Measurements from ENCODE around the gene SCFD1.
"Not testable (repeated sequence)": the region's sequence is repeated elsewhere in the genome, so short reads cannot be mapped to it uniquely, and the experiment has no call there.

Gene SCFD1, protein sequence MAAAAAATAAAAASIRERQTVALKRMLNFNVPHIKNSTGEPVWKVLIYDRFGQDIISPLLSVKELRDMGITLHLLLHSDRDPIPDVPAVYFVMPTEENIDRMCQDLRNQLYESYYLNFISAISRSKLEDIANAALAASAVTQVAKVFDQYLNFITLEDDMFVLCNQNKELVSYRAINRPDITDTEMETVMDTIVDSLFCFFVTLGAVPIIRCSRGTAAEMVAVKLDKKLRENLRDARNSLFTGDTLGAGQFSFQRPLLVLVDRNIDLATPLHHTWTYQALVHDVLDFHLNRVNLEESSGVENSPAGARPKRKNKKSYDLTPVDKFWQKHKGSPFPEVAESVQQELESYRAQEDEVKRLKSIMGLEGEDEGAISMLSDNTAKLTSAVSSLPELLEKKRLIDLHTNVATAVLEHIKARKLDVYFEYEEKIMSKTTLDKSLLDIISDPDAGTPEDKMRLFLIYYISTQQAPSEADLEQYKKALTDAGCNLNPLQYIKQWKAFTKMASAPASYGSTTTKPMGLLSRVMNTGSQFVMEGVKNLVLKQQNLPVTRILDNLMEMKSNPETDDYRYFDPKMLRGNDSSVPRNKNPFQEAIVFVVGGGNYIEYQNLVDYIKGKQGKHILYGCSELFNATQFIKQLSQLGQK

DNA sequence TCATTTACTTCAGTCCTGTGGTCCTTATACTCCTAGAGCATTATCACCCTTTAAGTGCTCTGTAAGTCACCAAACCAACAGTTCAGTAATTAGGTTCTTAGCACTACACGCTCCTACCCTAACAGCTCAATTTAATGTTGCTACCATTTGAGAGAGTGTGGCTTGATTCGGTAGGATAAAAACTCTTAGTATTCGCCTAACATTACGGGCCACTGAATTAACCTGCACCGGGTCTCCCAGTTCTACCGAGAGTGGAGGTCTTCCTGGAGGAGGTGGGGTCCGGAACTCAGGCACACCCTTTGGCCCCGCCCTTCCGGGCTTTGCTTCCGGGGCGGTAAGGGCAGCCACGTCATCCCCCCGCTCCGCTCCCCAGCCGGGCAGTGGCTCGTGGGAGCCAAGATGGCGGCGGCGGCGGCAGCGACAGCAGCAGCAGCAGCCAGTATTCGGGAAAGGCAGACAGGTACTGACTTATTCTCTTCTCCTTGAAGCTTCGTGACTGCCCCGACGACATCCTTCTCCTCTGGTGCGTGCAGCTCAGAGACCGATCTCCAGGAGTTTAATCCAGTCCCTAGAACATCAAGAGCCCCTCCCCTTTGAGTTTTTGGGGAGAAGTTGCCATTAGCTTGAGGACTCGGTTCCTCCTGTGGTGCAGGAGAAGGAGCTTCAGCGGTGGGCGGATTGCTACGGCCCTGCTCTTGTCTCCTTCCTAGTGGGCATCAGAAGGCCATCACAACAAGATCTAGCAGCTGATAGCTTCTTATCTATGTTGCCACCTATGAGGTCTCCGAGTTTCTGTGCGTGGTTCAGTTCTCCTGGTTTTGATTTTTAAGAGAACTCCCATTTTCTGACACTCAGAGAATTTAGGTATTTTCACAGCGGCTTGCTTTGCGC, at the start of gene SCFD1:
Gene SCFD1, plus strand, starts transcription at position 380 of the 891 bp plus-strand sequence. Its CDS starts 20 bp downstream, at position 400.
- in situ Hi-C loops (cut with MboI; ENCODE audit: low sequenced_read_pairs) = no loop called here

DNA sequence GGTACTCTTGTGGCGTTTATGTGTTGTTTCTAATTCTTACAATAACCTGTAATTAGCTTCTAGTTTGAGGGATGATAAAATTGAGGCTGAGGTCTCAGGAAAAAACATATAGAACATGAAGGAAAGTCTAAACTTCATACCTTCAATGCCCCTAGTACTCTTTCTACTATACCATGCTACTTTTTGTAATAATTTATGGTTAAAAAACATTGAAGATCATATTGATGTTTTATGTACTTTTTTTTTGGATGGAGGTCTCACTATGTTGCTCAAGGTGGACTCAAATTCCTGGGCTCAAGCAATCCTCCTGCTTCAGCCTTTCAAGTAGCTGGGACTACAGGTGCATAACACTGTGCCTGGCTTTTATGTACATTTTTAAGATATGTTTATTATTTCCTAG, 49.3 kb upstream of the SCFD1 start:
- in situ Hi-C loops (cut with MboI; ENCODE audit: low sequenced_read_pairs) = no loop called here

DNA sequence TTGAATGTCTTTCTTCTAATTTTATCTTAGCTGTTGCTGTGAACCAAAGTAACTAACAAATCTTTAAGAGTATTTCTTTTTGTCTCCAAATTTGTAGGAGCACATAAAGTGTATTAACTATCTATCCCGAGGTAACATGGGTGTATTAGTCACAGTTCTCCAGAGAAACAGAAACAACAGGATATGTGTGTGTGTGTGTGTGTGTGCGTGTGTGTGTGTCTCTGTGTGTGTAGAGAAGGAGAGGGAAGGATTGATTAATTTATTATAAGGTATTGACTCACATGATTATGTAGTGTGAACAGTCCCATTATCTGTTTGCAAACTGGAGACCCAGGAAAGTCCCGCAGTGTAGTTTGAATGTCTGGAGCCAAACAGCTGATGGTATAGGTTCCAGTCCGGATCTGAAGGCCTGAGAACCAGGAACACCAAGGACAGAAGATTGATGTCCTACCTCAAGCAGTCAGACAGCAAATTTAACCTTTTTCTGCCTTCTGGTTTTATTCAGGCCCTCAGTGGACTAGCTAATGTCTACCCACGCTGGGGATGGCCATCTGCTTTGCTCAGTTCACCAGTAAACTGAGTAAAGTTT, 48.8 kb upstream of the SCFD1 start:
- in situ Hi-C loops (cut with MboI; ENCODE audit: low sequenced_read_pairs) = no loop called here

DNA sequence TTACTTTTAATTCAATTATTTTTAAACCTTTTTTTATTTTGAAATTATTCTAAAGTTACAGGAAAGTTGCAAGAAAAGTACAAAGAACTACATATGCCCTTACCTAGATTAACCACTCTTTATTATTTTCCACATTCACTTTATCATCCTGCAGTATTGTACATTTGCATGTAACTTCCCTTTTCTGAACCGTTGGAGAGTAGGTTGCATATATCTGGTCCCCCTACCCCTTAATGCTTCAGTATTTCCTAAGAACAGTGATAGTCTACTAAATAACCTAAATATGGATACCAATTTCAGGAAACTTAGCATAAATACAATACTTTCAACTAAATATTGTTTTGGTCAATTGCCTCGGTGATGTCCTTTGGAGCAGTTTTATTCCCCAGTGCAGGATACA, 48.2 kb upstream of the SCFD1 start:
- in situ Hi-C loops (cut with MboI; ENCODE audit: low sequenced_read_pairs) = no loop called here

DNA sequence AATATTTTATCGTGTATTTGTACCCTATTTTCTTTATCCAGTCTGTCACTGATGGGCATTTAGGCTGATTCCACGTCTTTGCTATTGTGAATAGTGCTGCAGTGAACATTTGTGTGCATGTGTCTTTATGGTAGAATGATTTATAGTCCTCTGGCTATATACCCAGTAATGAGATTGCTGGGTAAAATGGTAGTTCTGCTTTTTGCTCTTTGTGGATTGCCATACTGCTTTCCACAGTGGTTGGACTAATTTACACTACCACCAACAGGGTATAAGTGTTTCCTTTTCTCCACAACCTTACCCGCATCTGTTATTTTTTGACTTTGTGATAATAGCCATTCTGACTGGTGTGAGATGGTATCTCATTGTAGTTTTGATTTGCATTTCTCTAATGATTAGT, 47.3 kb upstream of the SCFD1 start:
- in situ Hi-C loops (cut with MboI; ENCODE audit: low sequenced_read_pairs) = not testable (repeated sequence)

DNA sequence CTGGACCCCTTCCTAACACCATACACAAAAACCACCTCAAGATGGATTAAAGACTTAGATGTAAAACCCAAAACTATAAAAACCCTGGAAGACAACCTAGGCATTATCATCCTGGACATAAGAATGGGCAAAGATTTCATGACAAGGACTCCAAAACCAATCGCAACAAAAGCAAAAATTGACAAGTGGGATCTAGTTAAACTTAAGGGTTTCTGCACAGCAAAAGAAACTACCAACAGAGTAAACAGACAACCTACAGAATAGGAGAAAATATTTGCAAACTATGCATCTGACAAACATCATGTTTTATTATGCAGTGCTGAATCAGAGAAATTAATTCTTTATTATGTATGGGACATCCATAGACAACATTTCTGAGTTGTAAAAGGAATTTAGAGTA, 45.8 kb upstream of the SCFD1 start:
- in situ Hi-C loops (cut with MboI; ENCODE audit: low sequenced_read_pairs) = not testable (repeated sequence)

DNA sequence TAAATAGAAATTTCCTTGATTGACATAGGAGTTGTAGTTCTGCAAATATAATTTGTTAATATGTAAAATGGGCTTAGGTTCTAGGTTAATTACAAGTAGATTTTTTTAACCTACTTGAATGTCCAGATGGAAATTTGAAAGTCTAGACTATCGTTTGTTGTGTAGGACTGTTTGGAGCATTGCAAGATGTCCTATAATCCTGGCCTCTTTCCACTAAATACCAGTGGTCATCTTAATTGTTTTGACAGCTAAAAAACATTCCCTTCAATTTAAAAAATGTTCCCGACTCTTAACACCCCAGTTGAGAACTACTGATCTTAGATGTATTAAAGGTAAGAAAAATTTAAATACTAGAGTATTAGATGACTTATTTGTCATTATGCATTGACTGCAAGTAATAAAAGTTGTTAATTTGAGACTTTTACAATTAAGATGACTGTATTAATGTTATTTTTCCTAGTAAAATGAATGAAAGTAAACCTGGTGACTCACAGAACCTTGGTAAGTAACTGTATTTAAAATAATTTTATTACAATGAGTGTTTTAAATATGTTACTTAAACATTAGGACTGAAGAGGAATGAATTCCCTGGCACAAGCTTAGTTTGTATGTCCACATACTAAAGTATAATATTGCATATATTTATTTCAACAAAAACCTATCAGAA, 41.4 kb upstream of the SCFD1 start:
- in situ Hi-C loops (cut with MboI; ENCODE audit: low sequenced_read_pairs) = no loop called here

DNA sequence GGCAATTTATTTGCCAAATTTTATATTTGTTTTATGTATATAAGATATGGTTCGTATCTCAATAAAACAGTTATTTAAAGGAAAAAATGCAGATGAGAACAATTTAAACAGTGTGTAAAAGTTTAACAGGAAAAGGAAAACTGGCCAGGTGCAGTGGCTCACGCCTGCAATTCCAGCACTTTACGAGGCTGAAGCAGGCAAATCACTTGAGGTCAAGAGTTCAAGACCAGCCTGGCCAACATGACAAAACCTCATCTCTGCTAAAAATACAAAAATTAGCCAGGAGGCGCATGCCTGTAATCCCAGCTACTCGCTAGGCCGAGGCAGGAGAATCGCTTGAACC, 40.9 kb upstream of the SCFD1 start:
- in situ Hi-C loops (cut with MboI; ENCODE audit: low sequenced_read_pairs) = no loop called here

DNA sequence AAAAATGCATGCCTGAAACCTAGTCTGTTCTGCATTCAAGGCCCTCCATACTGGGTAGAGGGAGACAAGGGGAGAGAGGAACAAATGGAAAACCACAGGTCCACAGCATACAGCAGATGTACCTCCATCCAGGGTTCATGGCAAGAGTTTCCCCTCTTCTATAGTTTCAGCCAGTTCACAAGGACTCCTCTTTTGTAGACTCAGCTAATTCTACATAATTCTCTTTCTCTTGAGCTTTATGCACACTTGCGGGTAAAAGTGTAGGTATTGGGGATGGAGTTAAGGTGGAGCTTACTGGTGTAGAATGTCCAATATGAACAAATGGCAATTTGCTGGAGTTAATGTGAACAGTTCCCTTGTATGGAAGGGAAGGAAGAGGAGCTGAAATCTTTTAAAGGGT, 39.7 kb upstream of the SCFD1 start:
- in situ Hi-C loops (cut with MboI; ENCODE audit: low sequenced_read_pairs) = no loop called here

DNA sequence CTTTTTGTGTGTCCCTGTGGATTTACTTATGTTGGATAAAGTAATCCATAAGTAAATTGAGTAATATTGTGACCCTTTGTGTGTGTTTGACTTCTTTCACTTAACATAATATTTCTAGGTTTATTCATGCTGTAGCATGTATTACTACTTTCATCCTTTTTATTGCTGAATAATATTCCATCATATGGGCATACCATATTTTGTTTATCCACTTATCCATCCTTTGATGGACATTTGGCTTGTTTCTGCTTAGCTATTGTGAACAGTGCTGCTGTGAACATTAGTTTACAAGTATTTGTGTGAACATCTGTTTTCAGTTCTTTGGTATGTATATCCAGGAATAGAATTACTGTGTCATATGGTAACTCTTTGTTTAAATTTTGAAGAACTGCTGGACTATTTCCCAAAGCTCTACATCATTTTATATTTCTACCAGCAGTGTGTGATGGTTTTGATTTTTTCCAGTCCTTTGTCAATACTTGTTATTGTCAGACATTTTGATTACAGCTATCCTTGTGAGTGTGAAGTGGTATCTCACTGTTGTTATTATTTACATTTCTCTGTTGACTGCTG, 38.0 kb upstream of the SCFD1 start:
- in situ Hi-C loops (cut with MboI; ENCODE audit: low sequenced_read_pairs) = no loop called here

DNA sequence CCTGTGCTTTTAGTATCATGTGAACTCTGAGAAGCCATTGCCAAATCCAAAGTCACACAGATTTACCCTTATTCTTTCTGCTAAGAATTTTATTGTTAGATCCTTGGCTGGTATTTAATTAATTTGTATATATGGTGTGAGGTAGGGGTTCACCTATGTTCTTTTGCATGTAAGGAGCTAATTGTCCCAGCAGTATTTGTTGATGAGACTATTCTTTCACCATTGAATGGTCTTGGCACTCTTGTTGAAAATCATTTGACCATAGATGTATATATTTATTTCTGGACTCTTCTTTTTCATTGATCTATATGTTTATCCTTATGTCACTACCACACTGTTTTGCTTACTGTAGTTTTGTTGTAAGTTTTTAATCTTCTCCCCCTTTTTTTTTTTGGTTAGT, 36.9 kb upstream of the SCFD1 start:
- in situ Hi-C loops (cut with MboI; ENCODE audit: low sequenced_read_pairs) = no loop called here

DNA sequence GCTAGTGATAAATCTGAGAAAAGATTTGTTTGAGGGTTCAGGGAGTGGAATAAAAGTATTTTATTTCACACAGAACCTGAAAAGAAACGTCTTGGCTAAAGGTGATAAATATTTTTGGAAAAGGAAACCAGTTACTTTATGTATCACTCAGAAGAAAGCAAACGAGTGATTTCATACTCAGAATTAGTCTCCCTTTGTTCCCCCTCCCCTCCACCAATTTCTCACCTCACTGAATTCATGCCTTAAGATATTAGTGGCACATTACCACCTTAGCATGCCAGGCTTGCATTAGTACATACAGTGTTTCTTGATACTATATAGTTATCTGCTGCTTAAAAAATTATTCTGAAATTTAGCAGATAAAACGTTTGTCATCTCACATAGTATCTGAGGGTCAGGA, 35.0 kb upstream of the SCFD1 start:
- in situ Hi-C loops (cut with MboI; ENCODE audit: low sequenced_read_pairs) = no loop called here

DNA sequence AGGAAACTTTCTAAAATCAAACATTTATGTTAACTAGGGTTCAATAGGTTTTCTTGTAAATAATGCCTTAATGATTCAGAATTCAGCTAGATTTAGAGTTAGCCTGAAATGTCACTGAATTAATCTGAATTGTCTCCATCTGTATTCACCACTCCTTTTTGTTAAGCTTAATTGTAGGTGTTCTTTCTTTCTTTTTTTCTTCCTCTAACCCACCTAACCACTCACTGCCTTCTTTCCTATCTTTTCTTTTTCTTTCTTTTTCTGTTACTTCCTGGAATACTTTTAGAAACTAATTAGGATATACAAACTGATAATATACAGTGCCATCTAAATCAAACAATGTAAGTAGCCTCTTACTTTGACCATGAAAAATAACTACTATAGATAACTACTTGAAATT, 33.2 kb upstream of the SCFD1 start:
- in situ Hi-C loops (cut with MboI; ENCODE audit: low sequenced_read_pairs) = no loop called here

DNA sequence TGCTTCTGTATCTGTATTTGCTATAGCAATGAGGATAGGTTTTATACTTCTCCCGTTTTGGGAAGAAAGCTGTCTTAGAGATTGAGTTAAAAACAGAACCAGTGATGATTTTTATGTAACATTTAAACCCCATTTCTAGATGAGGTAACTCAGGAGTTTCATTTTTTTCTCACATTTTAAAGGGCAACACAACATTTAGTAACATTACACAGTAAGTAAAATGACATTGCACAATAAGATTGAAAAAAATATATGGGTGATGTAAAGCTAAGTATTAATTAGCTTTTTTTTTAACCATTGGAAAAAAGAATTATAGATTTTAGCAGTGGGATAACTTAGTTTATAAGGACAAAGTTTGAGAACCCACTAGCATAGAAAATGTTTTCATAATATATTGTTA, 25.2 kb upstream of the SCFD1 start:
- in situ Hi-C loops (cut with MboI; ENCODE audit: low sequenced_read_pairs) = no loop called here

DNA sequence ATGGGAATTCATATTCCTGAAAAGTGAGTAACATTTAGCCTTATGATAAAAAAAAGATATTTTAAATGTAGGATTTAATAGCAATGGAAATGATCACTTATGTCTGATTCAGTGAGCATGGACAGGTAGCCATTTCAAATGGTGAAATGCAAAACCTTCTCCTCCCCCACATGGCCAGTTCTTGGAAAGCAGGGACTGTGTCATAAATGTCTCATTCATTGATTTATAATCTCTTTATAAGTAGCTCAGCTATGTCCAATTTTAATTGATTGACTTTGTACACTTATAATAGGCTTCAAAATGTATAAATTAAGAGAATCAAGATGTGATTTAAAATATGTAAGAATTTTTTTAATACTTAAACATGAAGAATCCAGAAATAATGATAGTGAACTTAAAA, 24.6 kb upstream of the SCFD1 start:
- in situ Hi-C loops (cut with MboI; ENCODE audit: low sequenced_read_pairs) = no loop called here

DNA sequence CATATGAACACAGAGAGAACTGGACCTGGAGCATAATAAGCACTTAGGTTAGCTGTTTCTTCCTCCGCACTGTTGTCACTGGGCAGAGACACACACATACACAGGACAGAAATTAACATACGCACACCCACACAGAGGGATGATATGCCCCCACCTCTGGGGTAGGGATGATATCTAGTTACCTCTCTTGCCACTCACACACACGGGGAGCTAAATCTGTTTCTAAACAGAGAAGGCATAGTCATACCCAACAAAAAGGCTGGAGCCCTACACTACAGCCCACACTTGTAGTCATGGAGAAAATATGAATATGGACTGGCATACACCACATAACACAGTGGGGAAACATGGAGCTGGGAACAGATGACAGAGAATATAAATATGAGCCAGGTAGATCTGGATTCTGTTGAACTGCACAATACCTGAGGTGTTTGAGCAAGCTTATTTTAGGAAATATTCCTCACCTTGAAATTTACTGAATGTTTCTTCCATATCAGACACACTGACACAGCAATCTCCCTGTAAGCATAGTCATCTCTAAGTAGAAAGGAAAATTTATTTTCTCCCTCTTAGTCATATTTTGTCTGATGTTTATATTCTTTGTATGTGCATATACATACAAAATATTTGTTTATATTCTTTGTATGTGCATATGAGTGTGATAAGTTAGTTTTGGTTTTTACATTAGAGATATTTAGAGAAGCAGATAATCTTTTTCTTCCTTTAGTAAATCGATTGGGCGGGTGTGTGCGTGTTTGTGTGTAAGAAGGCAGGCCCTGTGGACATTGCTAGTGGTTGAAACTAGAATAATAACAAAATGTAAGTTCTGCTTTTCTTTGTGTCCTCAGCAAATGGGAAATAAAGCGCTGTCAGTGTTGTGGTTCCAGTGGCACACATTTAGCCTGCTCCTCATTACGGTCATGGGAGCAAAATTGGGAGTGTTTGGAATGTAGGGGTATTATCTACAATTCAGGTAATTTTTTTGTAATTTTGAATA, 20.9 kb upstream of the SCFD1 start:
- in situ Hi-C loops (cut with MboI; ENCODE audit: low sequenced_read_pairs) = no loop called here

DNA sequence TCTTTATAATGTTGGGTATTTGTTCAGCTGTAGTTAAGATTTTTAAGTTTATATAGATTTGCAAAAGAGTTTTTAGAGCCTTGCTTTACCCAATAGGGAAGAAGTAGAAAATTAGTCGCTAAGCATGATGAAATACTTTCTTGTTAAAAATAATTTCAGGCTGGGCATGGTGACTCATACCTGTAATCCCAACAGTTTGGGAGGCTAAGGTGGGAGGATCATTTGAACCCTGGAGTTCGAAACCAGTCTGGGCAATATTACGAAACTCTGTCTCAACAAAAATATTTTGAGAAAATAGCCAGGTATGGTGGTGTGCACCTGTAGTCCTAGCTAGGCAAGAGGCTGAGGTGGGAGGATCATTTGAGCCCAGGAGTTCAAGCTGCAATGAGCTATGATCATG, 18.7 kb upstream of the SCFD1 start:
- in situ Hi-C loops (cut with MboI; ENCODE audit: low sequenced_read_pairs) = no loop called here

DNA sequence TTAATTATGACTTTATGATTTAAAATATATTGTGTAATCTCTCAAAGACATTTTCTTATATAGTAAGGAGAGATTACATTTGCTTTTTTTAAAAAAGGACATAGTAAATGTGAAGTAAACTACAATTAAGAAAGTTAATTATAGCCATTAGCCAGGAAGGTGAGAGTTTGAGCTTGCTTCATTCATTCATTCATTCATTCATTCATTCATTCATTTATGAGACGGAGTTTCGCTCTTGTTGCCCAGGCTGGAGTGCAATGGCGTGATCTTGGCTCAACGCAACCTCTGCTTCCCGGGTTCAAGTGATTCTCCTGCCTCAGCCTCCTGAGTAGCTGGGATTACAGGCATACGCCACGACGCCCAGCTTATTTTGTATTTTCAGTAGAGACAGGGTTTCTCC, 17.4 kb upstream of the SCFD1 start:
- in situ Hi-C loops (cut with MboI; ENCODE audit: low sequenced_read_pairs) = not testable (repeated sequence)

DNA sequence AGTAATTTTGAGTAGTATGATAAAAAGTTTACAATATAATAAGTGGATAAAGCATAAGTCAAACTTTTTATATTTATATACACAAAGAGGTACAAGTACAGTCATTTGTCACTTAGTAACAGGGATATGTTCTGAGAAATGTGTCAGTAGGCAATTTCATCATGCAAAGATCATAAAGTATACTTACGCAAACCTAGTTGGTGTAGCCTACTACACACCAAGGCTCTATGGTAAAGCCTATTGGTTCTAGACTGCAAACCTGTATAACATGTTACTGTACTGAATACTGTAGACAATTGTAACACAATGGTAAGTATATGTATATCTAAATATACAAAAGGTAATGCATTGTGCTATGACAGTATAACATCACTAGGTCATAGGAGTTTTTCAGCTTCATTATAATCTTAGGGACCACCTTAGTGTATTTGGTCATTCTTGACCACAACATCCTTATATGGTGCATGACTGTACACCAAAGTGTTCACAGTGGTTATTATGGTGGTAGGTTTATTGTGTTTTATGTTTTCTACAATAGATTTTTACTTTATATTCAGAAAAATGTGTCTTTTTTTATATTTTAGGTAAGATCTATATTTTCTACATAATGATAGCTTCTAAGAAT, 14.9 kb upstream of the SCFD1 start:
- in situ Hi-C loops (cut with MboI; ENCODE audit: low sequenced_read_pairs) = no loop called here
